ENCODE measurements around the gene NOTCH2. TPM values are rescaled to one million over a fixed set of nuclear protein-coding genes. Genes with fewer than 3 reads are reported as not detected.
"Not testable (repeated sequence)": the region's sequence is repeated elsewhere in the genome, so short reads cannot be mapped to it uniquely, and the experiment has no call there.

Gene NOTCH2
- total RNA-seq, 1 experiment from 2014 or later, result 27.0 TPM

DNA sequence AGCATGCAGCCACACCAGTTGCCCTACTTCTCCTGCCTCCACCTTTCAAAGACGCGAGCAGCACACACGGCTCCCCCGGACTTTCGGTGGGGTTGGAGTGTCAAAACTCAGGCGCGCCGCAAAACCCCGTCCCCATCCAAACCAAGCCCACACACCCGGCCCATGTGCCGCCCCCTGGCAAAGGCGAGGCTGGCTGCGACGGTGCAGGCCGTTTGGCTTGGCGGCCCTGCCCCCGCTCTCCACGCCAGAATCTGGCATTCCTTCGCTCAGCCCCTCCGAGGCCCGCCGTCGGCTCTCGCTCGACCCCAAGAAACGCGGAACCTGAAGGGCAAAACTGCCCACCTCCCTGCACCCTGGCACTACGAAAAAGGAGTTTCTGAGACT lies 787 bp downstream of the NOTCH2 start:
- DNase-seq (ENCODE audit: low spot score), result not testable (repeated sequence)

DNA sequence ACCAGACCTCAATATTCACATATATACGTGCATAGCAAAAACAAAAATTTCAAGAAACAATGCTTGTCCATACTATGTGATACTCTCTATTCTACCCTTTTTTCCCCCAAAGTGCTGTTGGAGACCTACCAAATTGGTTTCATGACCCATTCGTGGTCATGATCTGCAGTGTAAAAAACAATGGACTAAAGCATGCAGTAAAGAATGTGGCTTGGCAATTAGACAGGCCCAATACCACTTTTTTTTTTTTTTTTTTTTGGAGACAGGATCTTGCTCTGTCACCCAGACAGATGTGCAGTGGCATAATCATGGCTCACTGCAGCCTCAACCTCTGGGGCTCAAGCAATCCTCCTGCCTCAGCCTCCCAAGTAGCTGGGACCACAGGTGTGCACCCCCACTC lies 21.3 kb downstream of the NOTCH2 start:
- not testable (repeated sequence) for DNase-seq (ENCODE audit: low spot score)

DNA sequence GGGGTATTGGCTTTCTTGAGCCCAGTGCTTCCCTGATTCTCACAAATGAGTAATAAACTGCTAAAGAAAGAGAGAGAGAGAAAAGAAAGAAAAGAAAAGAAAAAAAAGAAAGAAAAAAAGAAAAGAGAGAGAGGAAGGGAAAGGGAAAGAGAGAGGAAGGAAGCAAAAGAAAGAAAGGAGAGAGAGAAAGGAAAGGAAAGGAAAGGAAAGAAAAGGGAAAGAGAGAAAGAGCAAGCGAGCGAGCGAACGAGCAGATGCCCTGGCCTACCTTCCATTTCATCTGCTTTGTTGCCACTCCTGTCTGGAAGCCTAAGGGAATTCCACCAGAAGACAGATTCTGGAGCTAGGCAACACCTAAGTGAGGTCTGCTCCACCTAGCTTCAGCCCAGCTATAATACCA lies 27.7 kb downstream of the NOTCH2 start:
- DNase-seq (ENCODE audit: low spot score), result not testable (repeated sequence)

DNA sequence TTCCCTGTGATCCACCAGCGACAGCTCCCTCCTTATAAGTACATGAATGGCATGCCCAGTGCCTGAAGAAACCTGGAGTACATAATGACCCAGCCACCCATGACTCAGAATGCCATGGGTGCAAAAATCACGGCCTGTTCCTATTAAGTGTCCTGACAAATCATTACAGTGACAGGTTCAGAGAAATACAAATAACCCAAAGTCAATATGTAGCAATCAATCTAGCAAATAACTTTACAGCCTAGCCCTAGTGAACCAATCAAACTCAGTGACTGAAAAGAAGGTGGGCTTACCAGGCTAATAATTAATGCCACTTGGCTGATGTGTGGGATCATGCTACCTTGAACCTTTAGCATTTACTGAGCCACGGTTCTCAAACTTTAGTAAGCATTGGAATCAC lies 37.2 kb downstream of the NOTCH2 start:
- DNase-seq (ENCODE audit: low spot score), result not testable (repeated sequence)

DNA sequence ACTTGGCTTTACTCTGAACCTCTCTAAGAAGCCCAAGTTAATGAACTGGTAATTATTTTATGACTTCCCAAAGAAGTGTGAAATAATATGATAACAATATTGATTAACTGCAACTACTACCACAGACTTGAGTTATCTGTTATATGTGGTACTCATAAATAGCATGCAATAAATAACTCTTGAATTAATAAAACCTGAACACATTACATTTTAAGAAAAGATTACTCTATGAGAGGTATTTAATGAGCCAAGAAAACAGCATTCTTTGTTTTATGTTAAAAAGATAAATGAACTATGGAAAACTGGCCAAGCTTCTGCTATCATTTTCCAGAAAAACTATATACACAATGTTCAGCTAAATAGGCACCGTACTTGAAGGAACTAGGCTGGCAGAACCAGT lies 45.7 kb downstream of the NOTCH2 start:
- DNase-seq (ENCODE audit: low spot score), result not testable (repeated sequence)

DNA sequence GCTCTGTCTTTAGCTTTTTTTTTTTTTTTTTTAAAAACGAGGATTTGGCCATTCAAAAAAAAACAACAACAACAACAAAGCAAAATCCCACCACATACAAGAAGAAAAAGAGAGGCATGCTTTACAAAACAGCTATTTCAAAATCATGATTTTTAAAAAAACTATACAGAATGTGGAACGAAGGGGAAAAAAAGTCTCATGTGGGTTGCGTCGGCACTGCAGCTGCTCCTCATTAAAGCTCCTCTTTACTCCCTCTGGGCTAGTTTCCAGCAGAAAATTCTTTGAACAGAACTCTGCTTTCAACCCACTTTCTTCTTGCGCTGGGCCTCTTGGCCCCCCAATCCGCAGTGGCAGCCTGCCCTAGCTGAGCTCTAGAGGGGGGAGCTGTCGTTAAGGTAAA lies 54.5 kb downstream of the NOTCH2 start:
- not testable (repeated sequence) for DNase-seq (ENCODE audit: low spot score)

DNA sequence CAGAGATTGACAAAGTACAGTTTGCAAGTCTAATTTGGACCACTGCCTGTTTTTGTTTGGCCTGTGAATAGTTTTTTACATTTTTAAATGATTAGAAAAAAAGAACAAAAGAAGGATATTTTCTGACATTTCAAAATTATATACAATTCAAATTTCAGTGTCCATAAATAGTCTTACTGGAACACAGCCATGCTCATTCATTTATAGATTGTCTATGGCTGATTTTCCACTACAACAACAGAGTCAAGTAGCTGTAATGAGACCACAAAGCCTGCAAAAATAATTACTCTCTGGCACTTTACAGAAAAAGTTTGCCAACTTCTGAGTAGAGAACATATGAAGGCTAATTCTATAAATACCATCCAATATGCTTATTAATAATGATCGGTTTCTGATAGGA lies 61.1 kb downstream of the NOTCH2 start:
- DNase-seq (ENCODE audit: low spot score), result not testable (repeated sequence)

DNA sequence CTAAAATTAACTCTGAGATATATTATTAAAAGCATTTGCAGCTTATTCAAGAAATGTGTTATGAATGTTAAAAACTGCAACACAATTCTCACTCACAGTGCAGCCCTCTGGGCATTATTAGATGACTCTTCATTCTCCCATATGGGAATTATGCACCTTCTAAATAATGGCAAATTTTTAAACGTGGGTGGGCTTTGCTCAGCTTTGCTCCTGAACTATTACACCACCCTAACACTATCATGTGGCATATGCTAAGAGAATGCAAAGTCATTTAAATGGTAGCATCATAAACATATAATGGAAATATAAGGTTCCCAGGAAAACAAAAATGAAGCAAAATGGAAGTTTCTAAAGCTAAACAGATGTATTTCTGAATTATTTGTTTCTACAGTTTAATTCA lies 61.6 kb downstream of the NOTCH2 start:
- DNase-seq (ENCODE audit: low spot score), result not testable (repeated sequence)

DNA sequence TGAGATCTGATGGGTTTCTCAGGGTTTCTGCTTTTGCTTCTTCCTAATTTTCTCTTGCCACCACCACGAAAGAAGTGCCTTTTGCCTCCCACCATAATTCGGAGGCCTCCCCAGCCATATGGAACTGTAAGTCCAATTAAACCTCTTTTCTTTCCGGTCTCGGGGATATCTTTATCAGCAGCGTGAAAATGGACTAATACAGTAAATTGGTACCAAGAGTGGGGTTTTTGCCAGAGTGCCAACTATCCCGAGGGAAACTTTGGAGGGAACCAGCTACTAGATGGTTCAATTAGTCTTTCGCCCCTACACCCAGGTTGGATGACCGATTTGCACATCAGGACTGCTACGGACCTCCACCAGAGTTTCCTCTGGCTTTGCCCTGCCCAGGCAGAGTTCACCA lies 68.4 kb downstream of the NOTCH2 start:
- not testable (repeated sequence) for DNase-seq (ENCODE audit: low spot score)

DNA sequence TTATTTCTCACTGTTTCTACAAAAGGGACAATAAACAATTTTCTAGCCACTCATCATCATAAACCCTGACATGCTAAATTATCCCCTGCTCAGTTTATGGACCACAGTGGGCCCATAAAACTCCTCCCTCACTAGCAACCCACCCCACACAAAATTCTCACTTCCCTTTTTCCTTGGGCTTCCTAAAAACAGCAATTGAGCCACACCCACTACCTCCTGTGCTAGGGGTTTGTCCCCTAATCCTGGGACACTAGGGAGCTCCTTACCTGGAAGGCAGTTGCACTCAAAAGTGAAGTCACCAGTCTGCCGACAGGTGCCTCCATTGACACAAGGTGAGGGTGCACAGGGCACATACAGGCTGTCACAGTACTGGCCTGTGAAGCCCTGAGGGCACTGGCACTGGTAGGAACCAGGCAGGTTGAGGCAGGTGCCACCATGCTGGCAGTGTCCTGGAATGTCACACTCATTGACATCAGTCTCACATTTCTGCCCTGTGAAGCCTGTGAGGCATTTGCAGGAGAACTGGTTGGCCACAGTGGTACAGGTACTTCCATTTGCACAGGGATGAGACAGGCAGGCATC lies 72.6 kb downstream of the NOTCH2 start:
- not testable (repeated sequence) for DNase-seq (ENCODE audit: low spot score)

DNA sequence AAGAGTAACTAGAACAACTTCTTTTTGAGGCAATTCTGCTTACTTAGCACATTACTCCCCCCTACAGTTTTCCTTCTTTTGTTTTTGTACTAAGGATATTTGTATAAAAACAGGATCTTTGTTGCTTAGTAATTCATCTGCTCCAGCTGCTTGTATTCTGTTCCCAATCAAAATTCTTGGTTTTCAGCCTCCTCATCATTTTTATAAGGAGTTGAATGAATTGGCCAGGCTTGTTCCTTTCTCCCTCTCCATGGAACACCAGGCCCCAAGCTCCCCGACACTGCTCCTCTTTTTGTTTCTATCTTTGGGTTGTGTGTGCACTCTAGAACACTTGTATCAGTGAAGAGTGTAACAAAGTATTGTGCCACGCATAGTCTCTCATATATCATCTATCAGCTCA lies 73.5 kb downstream of the NOTCH2 start:
- DNase-seq (ENCODE audit: low spot score), result not testable (repeated sequence)

DNA sequence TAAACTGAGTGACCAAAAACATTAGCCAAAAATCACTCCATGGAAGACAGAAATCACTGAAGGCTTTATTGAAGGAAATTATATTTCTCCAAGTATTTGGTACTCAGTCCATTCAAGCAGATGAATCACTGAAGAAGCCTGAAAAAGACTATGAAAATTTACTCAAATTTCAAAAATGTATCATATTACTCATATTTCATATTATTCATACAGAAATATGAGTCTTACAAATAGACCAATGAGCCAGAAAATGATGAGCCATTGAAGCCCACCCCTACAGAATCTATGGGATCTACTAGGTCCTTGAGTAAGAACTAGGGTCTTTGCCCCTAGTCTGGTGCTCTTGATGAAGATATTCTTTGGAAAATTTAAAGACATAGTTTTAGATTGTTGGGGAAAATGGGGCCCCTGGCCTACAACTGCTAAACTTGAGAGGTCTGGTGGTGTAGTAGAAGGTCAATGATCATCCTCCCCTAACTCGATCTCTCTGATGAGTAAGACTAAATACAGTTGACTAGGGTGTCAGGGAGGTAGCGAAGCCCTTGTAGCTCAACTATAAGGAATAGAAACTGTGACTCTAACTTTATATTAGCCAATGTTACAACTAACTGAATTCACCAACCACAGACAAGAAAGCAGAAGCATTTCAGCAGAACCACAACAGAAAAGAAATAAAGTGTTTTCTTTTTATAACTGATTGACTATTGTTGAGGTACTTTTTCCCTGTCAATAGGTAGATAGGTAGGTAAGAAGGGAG lies 81.0 kb downstream of the NOTCH2 start:
- no peak for DNase-seq (ENCODE audit: low spot score)

DNA sequence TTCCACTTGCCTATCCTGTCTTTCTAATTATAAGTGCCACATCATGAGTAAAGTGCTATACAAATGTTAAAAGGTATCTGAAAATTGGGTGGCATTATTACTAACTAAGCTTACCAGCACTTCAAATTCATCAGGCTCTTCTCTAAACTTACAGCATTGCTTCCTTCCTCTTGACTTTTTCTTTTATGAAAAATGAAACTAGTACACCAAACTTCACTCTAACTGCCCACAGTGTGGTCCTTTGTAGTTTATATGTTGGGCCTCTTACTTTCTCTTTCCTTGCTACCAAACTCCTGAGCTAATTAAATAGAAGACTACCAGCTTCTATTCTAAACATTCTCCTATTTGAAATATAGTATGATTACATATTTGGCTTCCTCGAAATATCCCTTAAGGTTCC lies 81.8 kb downstream of the NOTCH2 start:
- DNase-seq (ENCODE audit: low spot score), result no peak

DNA sequence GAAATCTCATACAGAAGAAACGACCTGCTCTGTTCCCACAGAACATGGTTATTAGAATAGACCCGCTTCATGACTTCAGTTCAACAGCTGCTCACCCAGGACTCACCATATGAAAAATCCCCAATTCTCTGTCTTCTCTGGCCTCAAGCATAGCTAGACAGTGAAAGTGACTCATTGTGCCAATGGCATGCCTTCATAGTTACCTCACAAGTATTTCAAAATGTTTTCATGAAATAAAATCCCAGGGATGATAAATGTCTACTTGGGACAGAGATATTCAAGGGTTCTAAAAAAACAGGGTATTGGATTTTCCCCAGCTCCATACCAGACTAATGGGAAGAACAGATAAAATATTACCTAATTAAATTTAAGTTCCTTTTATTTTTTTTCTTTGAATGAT lies 82.3 kb downstream of the NOTCH2 start:
- no peak for DNase-seq (ENCODE audit: low spot score)

DNA sequence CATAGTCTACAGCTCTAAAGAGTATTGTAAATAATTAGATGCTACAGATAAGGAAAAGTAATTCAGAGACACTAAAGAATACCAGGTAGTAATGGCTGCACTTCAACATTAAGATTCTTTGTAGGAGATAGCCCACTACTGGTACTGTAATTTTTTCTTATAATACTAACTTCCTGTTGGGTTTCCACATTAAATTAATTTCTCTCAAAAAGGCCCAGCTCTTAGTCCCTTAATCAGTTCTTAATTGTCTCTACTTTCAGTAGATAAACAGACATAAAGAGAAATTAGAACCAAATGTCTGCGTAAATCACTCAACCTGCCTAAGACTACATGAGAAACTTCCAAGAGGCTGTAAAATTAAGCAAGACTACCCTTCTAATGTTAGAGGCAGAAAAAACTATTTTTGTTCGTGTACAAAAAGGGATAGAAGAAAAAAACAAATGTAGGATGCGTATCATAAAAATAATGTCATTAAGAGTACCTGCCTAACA lies 83.4 kb downstream of the NOTCH2 start:
- no peak for DNase-seq (ENCODE audit: low spot score)

DNA sequence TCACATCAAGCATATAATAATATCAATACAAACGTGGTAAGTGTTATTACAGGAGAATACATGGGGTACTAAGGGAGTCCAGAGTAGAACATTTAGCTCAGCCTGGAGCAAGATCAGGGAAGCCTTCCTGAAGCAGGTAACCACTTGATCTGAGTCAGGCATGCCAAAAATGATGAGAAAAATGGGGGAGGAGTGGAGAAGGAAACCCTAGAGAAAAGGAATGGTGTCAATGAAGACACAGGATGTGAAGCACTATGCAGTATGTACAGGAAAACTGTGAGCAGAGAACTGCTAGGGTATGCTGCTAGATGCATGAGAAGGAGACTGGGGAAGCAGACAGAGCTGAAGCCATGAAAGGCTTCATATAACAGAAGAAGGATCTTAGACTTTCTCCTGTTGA lies 84.7 kb downstream of the NOTCH2 start:
- no peak for DNase-seq (ENCODE audit: low spot score)

DNA sequence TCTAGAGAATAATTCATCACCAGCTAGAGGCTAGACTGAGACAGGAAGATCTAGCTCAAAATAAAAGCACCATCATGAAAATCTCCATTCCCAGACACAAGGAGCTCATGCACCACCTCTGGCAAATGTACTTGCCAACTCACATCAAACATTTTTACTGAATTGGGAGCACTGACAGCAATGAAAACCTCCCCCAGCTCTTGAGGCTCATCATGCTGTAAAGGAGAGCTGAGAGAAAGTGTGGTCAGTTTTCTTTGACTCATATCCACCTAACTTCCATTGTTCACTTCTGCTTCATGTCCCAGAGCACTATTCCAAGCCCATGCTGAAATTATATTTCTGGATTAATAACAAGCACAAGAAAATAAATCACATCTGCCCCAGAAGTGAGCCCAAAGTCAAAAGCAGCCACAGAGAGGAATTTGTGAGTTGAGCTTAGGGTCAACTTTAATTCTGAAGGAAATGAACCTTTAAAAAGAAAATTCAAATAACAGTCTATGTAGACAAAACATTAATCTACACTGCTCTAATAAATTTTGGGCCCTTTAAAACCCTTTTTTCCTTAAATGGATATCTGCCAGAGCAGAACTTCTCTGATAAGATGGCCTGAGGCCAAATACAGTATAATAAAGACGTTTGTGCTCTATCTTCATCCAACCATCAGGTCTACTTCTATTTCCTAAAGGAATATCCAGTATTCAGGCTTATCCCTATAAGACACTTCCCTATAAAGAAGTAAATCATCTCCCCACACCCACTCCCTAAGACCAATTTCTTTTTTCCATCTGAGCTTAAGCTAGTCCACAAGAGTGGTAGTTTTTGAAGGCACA lies 87.3 kb downstream of the NOTCH2 start:
- no peak for DNase-seq (ENCODE audit: low spot score)

DNA sequence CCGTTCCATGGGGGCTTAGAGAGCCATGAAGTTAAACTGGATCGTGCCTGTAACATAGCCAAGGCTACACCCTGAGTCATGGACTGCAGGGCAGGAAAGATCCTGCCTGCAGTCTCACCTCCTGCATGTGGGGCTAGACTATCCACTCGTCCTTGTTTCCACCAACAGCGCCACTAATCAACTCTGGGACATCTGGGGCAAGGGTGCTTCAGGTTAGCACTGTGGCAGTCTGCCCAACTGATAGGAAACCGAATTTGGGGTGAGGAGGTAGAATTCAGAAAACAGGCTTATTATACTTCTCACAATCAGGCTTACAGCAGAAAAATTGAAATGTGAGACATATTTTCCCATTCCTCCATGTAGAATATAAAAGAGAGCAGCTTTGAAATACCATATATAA lies 88.0 kb downstream of the NOTCH2 start:
- DNase-seq (ENCODE audit: low spot score), result no peak

DNA sequence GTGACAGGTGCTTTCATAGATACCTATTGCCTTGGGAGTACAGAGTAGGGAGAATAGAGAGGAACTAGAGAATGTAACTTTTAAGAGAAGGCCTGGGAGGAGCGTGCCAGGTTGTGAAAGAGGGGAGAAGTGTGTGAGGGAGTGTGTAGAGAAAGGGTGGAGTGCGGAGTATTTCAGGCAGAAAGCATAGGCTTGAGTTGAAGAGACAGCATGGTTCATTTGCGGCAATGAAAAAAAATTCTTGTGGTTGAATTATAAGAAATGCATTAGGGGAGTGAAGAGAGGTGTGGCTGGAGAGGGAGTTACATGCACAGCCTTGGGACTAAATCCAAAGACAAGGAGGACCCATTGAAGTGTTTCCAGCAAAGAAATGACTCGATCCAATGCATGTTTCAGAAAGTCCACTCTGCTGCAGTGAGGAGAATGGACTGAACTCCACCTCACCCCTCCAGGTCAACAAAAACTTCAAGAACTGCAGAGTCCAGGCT lies 91.4 kb downstream of the NOTCH2 start:
- DNase-seq (ENCODE audit: low spot score), result no peak

DNA sequence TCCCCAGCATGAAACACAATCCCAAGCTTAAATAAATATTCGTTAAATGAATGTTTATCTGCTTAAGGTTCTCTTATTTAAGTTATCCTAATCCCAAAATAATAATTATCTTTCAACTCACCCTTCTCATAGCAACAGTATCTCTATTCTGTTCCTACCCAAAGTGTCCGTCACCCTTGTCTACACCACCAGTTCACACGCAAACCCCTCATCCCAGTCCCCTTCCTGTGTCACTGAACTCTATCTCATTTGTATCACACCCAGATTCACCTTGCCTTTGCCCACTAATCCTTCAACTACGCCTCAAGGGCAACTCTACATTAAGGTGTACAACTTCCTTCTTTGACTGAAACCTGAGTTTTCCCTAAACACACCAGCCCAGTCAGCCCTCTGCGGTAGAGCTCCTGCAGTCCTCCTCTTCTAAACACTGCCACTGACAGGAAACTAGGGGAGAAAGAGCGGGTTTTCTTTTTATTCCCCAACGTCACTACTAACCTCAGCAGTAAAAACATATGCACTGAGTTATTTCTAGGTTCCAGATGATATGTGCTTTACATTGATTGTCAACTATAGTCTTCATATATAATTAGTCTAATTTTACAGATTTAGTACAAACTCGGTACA lies 92.2 kb downstream of the NOTCH2 start:
- not testable (repeated sequence) for DNase-seq (ENCODE audit: low spot score)

DNA sequence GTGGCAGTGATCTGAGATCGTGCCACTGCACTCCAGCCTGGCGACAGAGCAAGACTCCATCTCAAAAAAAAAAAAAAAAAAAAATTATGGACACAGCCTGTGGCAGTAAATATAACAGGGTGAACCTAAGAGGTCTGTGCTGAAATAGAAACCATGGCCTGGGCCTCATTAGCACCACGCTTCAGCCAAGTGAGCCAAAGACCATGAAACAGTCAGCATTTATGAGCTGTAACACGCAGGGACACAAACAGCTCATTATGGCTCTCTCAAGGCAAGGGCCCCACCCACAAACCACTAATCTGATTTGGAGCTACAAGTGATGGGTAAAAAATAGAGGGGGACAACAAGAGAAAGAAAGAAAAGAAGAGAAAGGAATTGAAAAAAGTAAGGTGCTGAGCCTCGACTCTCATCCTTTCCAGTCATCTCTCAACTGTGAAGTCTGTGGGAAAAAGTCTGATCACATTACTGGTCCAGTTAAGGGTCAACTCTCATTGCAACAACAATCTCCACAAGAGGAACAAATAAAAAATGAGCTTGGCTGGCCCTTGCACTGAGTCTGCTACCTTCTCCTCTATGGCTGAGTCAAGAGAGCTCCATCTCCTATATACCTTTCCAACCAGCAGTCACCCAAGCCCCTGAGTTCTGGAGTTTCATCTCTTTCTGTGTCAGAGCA lies 93.7 kb downstream of the NOTCH2 start:
- not testable (repeated sequence) for DNase-seq (ENCODE audit: low spot score)

Data from HT-29 (cell line).